NCI-H460 (cell line): ENCODE measurements around the gene FERMT1. TPM values are rescaled to one million over a fixed set of nuclear protein-coding genes. Genes with fewer than 3 reads are reported as not detected.
"Not testable (repeated sequence)": the region's sequence is repeated elsewhere in the genome, so short reads cannot be mapped to it uniquely, and the experiment has no call there.

Experiments
- DNase-seq: peaks from one replicate; pipeline ENCODE4 v3.0.0-alpha.2; 2016; ENCODE audit warnings: low read depth; ENCODE audit errors: extremely low read depth
- total RNA-seq: library from RNA; depleted of rRNA; stranded (reverse); fragments of >200 nt; shearing (Covaris generic); gene quantifications from 2 replicates; pipeline ENCODE4 v1.2.3, GENCODE V29; 2014

The FERMT1 gene
- total RNA-seq, 1 experiment from 2014 or later = 12.9 TPM

- no peak for DNase-seq
Observed at GRCh38 chr20:6116758-6117157, 6.1 kb downstream of the FERMT1 start.

- no peak for DNase-seq
Observed at GRCh38 chr20:6115221-6115895, 7.5 kb downstream of the FERMT1 start.

- no peak for DNase-seq
Observed at GRCh38 chr20:6114696-6115095, 8.1 kb downstream of the FERMT1 start.

GRCh38 chr20:6113951-6114350 is 8.9 kb downstream of the FERMT1 start:
- DNase-seq = no peak

- not testable (repeated sequence) for DNase-seq
Observed at GRCh38 chr20:6112965-6113364, 9.9 kb downstream of the FERMT1 start.

GRCh38 chr20:6108330-6108729 is 14.5 kb downstream of the FERMT1 start:
- DNase-seq = no peak

- DNase-seq = no peak
Observed at GRCh38 chr20:6104493-6105188, 18.2 kb downstream of the FERMT1 start.

- DNase-seq = no peak
Observed at GRCh38 chr20:6103301-6103700, 19.5 kb downstream of the FERMT1 start.

- no peak for DNase-seq
Observed at GRCh38 chr20:6101346-6101745, 21.5 kb downstream of the FERMT1 start.

- no peak for DNase-seq
Observed at GRCh38 chr20:6100246-6100645, 22.6 kb downstream of the FERMT1 start.

GRCh38 chr20:6099819-6100218 is 23.0 kb downstream of the FERMT1 start:
- no peak for DNase-seq

- no peak for DNase-seq
Observed at GRCh38 chr20:6095409-6095808, 27.4 kb downstream of the FERMT1 start.

GRCh38 chr20:6094565-6094964 is 28.3 kb downstream of the FERMT1 start:
- DNase-seq = no peak

- DNase-seq = no peak
Observed at GRCh38 chr20:6094063-6094462, 28.8 kb downstream of the FERMT1 start.

GRCh38 chr20:6091661-6092060 is 31.2 kb downstream of the FERMT1 start:
- no peak for DNase-seq

- no peak for DNase-seq
Observed at GRCh38 chr20:6086868-6087267, 36.0 kb downstream of the FERMT1 start.

- no peak for DNase-seq
Observed at GRCh38 chr20:6083926-6084325, 38.9 kb downstream of the FERMT1 start.

GRCh38 chr20:6081236-6081635 is 41.6 kb downstream of the FERMT1 start:
- no peak for DNase-seq

GRCh38 chr20:6079016-6079415 is 43.8 kb downstream of the FERMT1 start:
- DNase-seq = no peak

- no peak for DNase-seq
Observed at GRCh38 chr20:6075428-6076219, 47.2 kb downstream of the FERMT1 start.

GRCh38 chr20:6074784-6075183 is 48.0 kb downstream of the FERMT1 start:
- DNase-seq = no peak

- no peak for DNase-seq
Observed at GRCh38 chr20:6074145-6074561, 48.7 kb downstream of the FERMT1 start.
